KMS-11 (cell line): ENCODE results near the gene TSPEAR.

Experiments used
- H2AFZ ChIP-seq: fragments of 200-600 bp; sonication (generic); 2 replicates; pipeline ENCODE4 v1.6.1; 2016; ENCODE audit warnings: antibody characterized with exemption, mixed run types, low read depth
- H3K27ac ChIP-seq: fragments of 200-600 bp; sonication (generic); 2 replicates; pipeline ENCODE4 v1.6.1; 2016; ENCODE audit warnings: mild to moderate bottlenecking, mixed run types
- H3K27me3 ChIP-seq: fragments of 200-600 bp; sonication (generic); 2 replicates; pipeline ENCODE4 v1.6.1; 2017; ENCODE audit warnings: mild to moderate bottlenecking, low read depth, mixed run types, moderate library complexity; ENCODE audit not compliant: insufficient read depth
- H3K36me3 ChIP-seq: fragments of 200-600 bp; sonication (generic); 2 replicates; pipeline ENCODE4 v1.6.1; 2017; ENCODE audit warnings: mild to moderate bottlenecking, mixed run types; ENCODE audit not compliant: insufficient read depth
- H3K4me1 ChIP-seq: fragments of 200-600 bp; sonication (generic); 2 replicates; pipeline ENCODE4 v1.6.1; 2016; ENCODE audit warnings: mild to moderate bottlenecking, low read depth, mixed run types; ENCODE audit not compliant: poor library complexity, severe bottlenecking
- H3K4me2 ChIP-seq: fragments of 200-600 bp; sonication (generic); 2 replicates; pipeline ENCODE4 v1.7.0; 2016; ENCODE audit warnings: mild to moderate bottlenecking, mixed run types
- H3K4me3 ChIP-seq: fragments of 200-600 bp; sonication (generic); IDR thresholded peaks from 2 replicates; pipeline ENCODE4 v1.6.1; 2017; ENCODE audit warnings: low read depth, low read length, mixed read lengths; ENCODE audit not compliant: insufficient read depth
- H3K79me2 ChIP-seq: fragments of 200-600 bp; sonication (generic); 2 replicates; pipeline ENCODE4 v1.6.1; 2016; ENCODE audit warnings: low read depth, mixed run types; ENCODE audit not compliant: insufficient read depth
- H3K9ac ChIP-seq: fragments of 200-600 bp; sonication (generic); 2 replicates; pipeline ENCODE4 v1.6.1; 2016; ENCODE audit warnings: mild to moderate bottlenecking, mixed run types
- H4K20me1 ChIP-seq: fragments of 200-600 bp; sonication (generic); 2 replicates; pipeline ENCODE4 v1.6.1; 2016; ENCODE audit warnings: mild to moderate bottlenecking, mixed run types; ENCODE audit not compliant: insufficient read depth
- CTCF ChIP-seq: fragments of 200-600 bp; sonication (generic); conservative IDR thresholded peaks from 2 replicates; pipeline ENCODE4 v1.6.1; 2017; ENCODE audit warnings: low read depth, mild to moderate bottlenecking, antibody characterized with exemption, low read length, moderate library complexity, mixed read lengths

Gene TSPEAR

GRCh38 chr21:44521301-44521927 lies 190.0 kb downstream of the TSPEAR start:
- Histone ChIP-seq H3K79me2 (no peaks in the 10 kb centered on the region), H3K27me3 (peaks cover 44% of the 10 kb centered on the region; the same call in 1 of the 2 replicates), H3K4me2 (no peak overlapping the region), H3K9ac (no peak overlapping the region), H4K20me1 (no peaks in the 10 kb centered on the region), H3K4me1 (no peaks in the 10 kb centered on the region), H3K4me3 (no peak overlapping the region), H2AFZ (no peak overlapping the region), H3K36me3 (no peaks in the 10 kb centered on the region), H3K27ac (no peak overlapping the region)
- TF ChIP-seq CTCF, result no peak

- no peak for TF ChIP-seq CTCF
- no peak overlapping the region for H3K4me2 ChIP-seq
- H4K20me1 ChIP-seq, result no peaks in the 10 kb centered on the region
- H3K4me1 ChIP-seq, result no peaks in the 10 kb centered on the region
- H3K9ac ChIP-seq, result no peak overlapping the region
- no peak overlapping the region for H3K27ac ChIP-seq
- H3K27me3 ChIP-seq, result peaks cover 46% of the 10 kb centered on the region
- H3K4me3 ChIP-seq, result no peak overlapping the region
- H3K79me2 ChIP-seq, result no peaks in the 10 kb centered on the region
- H3K36me3 ChIP-seq, result no peaks in the 10 kb centered on the region
- no peak overlapping the region for H2AFZ ChIP-seq
These were observed 190.8 kb downstream of the TSPEAR start for GRCh38 chr21:44520326-44521300.

- no peak for TF ChIP-seq CTCF
- H3K27ac ChIP-seq, result no peak overlapping the region
- no peaks in the 10 kb centered on the region for H3K79me2 ChIP-seq
- H3K4me3 ChIP-seq, result no peak overlapping the region
- H2AFZ ChIP-seq, result no peak overlapping the region
- H4K20me1 ChIP-seq, result no peaks in the 10 kb centered on the region
- H3K27me3 ChIP-seq, result peaks cover 55% of the 10 kb centered on the region
- H3K4me2 ChIP-seq, result no peak overlapping the region
- no peaks in the 10 kb centered on the region for H3K36me3 ChIP-seq
- H3K4me1 ChIP-seq, result no peaks in the 10 kb centered on the region
- no peak overlapping the region for H3K9ac ChIP-seq
These were observed 191.7 kb downstream of the TSPEAR start for GRCh38 chr21:44519346-44520325.

- no peak overlapping the region for H2AFZ ChIP-seq
- H3K9ac ChIP-seq, result no peak overlapping the region
- H4K20me1 ChIP-seq, result no peaks in the 10 kb centered on the region
- no peaks in the 10 kb centered on the region for H3K4me1 ChIP-seq
- no peak for TF ChIP-seq CTCF
- H3K27me3 ChIP-seq, result peaks cover 64% of the 10 kb centered on the region
- H3K4me3 ChIP-seq, result no peak overlapping the region
- H3K27ac ChIP-seq, result no peak overlapping the region
- H3K4me2 ChIP-seq, result no peak overlapping the region
- H3K79me2 ChIP-seq, result no peaks in the 10 kb centered on the region
- no peaks in the 10 kb centered on the region for H3K36me3 ChIP-seq
These were observed 192.7 kb downstream of the TSPEAR start for GRCh38 chr21:44518686-44519085.
